Stimulated activated CD4-positive, alpha-beta T cell treated with anti-CD3 and anti-CD28 coated beads, Interleukin-12 subunit alpha, Interleukin-12 subunit beta, amount 100 ng/mL, for 24 hours (primary cell): ENCODE measurements around the gene USP7.
"Not testable (repeated sequence)": the region's sequence is repeated elsewhere in the genome, so short reads cannot be mapped to it uniquely, and the experiment has no call there.

Experiments
- DNase-seq, 2 experiments: peaks; one replicate each; pipeline ENCODE4 v3.0.0-alpha.2; 2020; ENCODE audit warnings: low read depth in 2 of 2

USP7 gene

DNA sequence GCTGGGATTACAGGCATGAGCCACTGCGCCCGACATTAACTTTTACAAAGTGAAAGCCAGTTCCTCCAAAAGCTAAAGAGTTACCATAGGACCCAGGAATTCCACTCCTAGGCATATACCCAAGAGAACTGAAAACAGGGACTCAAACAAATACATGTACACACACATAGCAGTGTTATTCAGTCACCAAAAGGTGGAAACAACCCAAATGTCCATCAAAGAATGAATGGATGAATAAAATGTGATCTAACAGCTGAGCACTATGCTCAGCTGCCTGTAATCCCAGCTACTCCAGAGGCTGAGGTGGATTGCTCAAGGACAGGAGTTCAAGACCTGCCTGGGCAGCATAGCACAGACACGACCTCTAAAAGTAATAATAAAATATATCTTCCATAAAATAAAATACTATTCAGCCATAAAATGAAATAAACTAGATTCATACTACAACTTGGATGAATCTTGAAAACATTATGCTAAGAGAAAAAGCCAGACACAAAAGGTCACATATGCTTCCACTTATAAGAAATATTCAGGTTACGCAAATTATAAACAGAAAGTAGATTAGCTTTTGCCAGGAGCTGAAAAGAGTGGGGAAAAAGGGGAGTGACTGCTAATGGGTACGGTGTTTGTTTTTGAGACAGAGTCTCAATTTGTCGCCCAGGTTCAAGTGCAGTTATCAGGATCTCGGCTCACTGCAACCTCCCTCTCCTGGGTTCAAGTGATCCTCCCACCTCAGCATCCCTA is 9.3 kb upstream of the USP7 start:
- no peak for DNase-seq

DNA sequence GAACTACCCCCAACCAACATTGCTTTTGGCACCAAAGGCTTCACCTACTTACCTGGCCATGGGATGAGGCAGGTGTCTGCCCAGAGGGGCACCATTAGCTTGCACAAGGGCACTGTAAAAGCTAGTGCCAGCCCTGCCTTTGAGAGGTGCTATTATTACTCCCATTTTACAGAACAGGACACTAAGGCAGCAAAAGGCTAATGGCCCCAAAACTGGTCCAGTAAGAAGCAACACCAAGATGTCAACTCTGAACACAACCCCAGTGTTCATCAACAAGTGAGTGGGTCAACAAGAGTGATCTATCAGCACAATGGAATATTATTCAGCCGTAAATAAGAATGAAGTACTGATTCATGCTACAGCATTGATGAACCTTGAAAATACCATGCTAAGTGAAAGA is 7.7 kb upstream of the USP7 start:
- no peak for DNase-seq

DNA sequence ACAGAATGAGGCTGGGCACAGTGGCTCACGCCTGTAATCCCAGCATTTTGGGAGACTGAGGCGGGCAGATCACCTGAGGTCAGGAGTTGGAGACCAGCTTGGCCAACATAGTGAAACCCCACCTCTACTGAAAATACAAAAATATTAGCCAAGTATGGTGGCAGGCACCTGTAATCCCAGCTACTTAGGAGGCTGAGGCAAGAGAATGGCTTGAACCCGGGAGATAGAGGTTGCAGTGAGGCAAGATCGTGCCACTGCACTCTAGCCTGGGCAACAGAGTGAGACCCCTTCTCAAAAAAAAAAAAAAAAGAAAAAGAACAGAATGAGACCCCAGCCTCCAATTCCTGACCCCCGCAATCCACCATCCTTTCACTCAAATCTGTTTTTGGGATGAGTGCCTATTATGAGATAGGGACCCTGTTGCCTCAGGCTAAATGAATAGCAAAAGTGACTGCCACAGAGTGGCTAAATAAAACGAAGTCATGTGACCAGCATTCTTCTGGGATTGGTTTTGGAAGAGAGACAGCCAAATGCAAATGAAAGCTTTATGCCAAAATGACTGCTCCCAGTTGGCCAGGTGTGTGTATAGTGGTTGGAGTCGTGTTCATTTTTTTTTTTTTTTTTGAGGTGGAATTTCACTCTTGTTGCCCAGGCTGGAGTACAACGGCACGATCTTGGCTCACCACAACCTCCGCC is 5.6 kb upstream of the USP7 start:
- not testable (repeated sequence) for DNase-seq

DNA sequence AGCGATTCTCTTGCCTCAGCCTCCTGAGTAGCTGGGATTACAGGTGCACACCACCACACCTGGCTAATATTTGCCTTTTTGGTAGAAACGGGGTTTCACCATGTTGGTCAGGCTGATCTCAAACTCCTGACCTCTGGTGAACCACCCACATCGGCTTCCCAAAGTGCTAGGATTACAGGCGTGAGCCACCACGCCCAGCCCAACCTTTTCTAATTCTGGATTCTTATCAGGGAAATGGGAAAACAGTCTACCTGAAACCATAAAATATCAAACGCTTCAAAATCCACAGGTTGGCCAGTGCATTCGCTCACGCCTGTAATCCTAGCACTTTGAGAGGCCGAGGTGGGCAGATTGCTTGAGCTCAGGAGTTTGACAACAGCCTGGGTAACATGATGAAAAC is 4.3 kb upstream of the USP7 start:
- not testable (repeated sequence) for DNase-seq

DNA sequence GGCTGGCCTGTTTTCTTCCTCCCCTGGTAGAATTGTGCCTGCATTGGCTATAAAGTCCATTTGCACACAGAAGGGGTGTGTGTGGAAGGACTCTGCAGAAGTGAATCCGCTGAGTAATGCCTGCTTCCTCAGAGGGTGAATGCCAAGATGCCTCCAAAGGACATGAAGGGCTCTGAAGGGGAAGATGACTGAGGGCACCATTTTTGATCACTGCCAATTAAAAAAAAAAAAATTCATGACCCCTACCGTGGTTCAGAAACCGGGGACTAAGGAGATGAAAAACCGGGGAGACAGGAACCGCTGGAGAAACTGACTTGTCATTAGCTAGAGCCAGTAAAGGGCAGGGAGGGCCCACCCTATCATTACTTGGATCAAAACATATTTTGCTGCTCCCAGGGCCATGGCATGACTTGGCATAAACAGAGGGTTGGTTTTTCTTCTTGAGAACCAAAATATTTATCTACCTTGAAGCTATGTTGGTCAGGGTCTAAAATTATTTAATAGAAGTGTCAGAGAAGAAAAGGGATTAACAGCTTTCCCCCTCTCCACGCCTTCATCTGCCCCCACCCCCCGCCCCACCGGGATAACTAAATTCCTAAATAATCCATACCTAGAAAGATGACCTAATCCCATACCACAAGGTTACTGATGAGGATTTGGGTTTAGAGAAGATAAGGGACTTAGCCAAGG is 3.6 kb upstream of the USP7 start:
- DNase-seq = no peak

DNA sequence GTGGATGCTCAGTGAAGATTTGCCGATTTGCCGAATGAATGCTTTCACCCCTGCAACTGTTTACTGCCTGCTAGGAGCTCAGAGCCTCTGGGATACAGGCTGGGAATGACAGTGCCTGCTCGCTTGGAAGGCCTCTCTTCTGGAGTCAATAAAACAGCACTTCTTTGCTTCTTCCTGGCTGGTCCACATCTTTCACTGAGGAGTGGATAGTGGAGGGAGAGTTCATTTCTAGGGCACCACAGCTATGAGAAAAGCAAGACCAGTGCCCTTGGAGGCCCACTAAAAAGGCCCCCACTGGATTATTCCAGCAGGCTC is 3.1 kb upstream of the USP7 start:
- no peak for DNase-seq

DNA sequence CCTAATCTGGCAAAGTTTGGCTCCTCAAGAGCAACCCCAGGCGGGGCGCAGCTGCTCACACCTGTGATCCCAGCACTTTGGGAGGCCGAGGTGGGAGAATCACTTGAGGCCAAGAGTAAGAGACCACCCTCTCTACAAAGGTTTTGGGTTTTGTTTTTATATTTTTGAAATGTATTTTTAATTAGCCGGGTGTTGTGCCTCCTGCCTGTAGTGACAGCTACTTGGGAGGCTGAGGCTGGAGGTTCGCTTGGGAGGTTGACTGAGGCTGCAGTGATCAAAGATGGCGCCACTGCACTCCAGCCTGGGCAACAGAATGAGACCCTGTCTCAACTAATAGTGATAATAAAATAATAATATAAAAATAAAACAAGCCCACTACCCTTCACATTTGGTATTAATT is 756 bp upstream of the USP7 start:
- no peak for DNase-seq

DNA sequence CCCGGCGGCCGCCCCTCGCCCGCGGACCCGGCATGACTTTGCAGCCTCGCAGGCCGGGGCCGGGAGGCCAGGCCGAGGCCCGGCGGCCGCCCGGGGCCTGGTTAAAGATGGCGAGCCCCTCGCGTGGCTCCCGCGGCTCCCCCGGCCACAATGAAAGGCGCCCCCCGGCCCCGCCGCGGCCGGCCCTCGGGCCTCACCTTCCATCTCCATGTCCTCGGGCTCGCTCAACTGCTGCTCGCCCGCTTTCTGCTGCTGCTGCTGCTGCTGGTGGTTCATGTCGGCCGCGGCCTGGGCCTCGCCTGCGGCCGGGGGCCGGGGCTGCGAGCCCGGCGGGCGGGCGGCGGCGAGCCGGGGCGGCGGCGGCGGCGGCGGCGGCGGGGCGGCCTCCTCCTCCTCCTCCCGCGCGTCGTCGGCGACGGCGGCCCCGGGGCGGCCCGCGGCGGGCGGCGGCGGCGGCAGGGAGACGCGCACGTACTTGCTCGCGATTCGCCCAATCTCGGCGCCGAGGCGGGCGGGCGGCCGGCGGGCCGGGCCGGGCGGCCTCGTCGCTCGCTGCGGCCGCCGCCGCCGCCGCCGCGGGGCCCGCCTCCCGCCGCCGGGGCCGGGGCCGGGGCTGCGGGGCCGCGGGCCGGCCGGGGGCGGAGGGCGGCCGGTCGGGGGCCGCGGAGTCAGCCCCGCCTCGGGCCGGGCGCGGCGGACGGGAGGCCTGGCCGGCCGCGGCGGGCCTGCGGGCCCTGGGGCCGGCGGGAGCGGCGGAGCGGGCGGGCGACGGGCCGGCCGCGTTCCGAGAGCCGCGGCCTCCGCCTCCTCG is 491 bp downstream of the USP7 start:
- DNase-seq = no peak

DNA sequence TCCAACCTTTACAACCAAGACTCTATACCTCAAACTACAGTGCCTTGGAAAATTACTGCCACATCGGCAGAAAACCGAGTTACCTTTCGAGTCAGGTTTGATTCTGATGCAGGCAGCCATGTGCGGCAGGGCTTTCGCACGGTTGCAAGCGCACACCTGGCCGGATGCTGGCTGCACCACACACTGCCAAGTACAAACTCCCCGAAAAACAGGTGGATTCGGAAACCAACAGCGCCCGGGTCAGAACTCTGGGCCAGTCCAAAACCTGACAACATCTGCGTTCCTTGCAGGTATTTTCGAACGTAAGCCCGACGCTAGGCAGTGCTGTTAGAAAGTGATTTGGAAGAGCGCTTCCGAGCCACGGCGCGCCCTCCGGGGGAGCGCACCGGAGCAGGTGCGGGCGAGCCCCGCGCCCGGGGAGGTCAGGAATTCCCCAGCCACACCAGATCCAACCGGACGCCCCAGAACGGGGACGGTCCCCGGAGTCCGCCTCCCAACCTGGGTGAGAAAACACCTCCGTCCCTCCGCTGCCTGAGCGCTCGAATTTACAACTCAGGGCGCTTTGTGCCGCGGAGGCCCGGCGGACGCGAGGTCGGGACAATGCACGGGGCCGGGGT is 1.2 kb downstream of the USP7 start:
- peak; percentile 31 to 37 for DNase-seq

DNA sequence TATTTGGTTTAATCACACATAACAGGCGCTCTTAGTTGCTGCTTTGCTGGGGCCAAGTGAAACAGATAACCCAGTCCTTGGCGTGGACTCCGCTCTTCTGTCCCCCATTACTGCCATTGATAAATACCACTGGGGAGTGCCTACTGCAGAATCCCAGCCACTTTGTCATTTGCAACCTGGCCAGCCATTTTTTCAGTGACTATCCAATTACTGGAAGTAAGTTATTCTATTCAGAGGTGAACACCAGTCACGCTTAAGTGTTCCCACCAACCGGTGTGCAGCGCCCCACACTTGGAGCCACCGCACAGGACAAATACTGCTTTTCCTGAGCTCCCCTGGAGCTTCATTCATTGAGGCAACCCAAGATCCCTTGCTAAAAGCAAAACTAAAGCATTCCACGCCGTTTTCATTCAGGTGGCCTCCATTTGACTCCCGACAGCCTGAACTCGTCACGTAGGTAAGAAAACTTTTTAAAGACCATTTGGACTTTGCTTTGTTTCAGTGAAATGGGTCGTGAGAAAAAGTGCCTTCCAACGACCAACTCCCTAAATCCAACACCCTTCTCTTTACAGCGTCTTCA is 1.8 kb downstream of the USP7 start:
- DNase-seq = no peak

DNA sequence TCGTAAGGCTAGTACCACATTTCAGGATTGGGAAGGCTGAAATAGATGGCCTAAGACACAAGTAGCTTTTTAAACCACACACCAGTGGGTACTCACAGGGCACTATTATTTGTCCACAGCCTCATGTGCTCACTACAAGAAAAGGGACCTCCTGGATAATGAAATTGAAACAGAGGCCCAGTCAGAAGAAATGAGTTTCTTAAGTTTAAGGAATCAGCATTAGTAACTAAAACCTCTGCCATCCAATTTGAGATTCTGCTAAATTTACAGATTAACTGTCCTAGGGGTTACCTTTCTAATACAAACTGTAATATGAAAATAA is 3.0 kb downstream of the USP7 start:
- DNase-seq = no peak

DNA sequence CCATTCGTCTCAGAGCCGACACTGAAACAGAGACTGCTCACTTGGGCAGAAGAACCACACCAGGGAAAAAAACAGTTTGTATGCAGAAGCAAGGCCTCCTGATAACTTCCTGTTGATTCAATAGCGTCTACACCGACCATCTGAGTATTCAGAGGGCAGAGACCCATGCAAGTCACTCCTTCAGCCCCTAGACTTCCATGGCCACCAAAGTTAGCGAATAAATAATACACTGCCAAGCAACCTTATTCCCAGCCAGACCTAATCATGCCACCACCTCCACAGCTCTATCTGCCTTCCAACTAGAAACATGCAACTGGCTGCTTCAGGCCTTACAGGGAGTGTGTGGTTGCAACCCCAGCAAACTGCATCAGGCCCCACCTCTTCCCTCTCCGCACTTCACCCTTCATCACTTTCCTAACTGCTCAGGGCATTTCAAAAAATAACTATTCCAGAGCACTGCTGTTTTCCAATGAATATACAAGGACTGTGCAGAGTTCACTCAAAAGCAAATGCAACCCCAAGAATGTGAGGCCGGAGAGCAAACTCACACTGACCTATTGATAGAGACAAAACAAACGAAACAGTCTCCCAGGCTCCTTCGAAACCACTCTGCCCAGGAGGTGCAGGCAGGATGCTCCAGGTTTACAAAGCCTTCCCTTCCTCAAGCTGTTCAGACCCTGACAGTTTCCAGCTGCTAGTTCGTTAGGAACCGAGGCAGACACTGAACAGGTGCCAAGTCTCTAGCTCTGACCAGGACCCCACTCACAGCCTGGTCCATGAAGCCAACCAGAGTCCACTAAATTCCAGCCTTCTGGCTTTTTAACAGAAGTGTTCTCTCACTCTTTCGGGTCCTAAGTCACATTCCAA is 3.6 kb downstream of the USP7 start:
- no peak for DNase-seq

DNA sequence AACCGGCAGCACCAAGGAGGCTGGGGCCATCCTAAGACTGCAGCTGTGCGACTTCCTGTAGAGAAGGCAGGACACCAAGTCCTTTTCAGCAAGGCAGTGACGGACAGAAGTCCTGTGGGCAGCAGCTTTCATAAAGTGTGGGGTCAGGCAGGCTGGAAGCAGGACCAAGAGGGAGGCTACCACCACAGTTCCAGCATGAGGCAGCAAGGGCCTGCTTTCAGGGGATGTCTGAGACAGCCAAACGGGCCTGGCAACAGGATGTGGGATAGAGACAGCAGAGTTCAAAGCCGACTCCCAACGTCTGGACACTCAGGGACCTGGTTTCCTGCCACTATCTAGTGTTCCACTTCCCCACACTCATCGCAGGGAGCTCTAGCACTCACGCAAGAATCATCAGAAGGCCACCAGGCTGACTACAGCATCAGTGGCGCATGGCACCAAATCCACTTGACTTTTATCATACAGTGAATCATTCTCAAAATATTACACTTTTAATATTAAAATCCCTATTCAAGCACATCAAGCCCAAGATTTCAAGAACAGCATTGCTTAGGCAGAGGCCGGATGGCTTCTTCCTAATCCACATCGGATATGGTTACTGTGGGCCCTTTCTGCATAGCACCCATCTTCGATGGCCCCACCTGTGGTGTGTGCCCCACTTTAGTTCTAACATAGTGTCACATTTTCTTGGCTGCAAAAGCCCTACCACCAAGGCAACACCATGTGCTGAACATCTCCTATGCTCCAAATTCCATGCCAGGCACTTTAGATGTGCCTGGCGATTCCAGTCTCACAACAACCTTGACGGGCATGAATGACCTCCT is 5.2 kb downstream of the USP7 start:
- no peak for DNase-seq

DNA sequence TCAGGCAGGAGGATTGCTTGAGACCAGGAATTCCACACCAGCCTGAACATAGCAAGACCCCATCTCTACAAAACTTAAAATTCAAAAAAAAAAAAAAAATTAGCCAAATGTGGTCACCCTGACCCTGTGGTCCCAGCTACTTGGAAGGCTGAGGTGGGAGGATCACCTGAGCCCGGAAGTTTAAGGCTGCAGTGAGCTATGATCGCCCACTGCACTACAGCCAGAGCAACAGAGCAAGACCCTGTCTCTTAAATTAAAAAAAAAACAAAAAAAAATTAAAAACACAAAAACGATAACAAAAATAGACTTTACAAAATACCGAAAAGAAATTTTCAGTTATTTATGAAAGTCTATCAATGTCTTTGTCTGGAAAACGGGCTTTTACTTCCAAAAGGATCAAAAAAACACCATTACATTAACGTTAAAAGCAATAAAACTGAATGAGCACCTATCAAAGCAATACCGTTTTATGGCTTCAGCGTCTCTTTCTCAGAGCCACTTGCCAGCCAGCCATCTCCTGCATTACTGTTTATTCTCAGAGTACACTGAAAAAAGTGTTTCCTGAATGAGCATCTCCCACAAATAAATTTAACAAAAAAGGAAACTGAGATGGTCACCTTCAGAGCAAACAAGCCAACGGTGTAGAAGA is 6.1 kb downstream of the USP7 start:
- DNase-seq = no peak

DNA sequence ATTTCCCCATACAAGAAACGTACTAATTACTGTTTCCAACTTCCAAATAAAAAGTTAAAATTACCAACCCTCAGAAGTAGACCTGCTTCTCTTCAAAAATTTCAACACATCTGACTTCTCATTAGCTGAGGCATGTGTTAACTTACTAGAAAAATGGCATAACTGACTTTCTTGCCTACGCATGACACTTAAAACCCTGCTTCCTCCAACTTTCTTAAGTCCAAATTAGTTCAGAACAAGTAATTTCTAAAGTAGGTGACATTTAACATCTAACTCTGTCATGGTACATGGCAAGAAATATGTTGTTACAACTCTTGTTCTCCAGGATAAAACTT is 6.7 kb downstream of the USP7 start:
- no peak for DNase-seq

DNA sequence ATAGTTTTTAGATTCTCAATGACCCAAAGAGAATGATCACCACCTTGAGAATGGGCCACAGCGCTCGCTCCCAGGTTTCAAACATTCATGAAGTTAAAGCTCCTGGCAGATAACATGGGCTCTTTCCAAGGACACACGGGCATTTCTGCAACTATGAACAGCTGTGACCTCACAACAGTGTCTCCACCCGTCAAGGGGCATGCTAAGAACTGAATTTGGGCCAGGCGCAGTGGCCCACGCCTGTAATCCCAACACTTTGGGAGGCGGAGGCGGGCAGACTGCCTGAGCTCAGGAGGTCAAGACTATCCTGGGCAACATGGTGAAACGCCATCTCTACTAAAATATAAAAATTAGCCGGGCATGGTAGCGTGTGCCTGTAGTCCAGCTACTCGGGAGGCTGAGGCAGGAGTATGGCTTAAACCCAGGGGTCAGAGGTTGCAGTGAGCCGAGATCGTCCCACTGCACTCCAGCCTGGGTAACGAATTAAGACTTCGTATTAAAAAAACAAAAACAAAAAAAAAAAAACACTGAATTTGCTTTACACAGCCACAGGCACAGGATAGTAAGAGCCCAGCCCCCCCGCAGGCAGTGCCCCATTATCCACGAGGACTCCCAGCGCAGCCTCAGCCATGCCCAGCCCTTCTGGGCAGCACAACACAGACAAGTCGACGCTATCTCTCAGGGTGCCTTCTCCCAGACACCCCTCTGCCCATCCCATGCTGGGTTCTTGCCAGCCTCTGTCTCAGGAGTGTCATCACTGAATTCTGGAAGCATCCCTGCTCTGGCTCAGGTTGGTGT is 7.2 kb downstream of the USP7 start:
- DNase-seq = no peak

DNA sequence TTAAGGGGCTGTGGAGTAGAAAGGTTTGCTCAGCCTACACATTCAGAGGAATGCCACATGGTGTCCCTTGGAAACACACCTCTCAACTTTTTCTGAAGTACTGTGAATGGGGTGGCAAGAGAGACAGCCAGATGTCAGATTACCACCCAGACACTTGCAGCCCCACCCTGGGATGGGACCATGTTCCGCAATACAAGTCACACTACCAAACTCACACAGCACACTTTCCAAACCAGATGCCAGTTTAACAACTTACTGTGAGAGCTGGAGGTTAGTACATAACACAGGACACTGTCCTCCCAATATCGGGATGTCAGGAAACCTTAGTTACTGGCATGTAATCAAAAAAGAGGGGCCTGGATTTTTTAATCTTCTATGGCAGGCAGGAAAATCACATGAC is 7.9 kb downstream of the USP7 start:
- no peak for DNase-seq

DNA sequence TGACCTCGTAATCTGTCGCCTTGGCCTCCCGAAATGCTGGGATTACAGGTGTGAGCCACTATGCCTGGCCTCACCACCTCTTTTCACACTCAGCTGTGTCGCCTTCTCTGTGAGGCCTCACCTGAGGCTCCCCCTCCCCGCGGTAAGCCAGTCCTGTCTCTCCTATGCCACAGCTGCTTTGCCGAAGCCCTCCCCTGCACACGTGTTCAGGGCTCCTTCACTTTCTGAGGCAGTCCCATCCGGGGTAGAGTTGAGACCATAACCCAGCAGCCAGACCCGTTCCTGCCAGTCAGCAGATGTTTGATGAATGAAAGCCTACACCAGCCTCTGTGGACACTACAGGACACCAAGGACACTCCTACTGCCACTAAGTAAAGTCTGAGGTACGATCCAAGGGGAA is 10.6 kb downstream of the USP7 start:
- no peak for DNase-seq

DNA sequence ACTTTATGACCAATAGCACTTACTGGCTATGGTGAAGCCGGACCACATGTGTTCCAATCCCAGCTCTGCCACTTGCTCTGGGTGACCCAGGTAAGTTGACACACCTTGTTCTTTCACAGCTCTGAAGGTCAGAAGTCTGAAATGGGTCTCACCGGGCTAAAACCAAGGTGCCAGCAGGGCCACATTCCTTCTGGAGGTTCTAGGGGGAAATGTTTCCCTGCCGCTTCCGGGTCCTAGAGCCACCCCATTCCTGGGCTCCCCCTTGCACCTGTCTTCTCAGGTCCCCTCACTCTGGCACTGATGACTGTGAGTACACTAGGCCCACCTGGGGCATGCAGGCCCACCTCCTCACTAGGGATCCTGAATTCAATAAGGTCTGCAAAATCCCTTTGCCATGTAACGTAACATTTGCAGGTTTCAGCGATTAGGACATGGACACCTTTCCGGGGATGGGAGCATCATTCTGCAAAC is 11.4 kb downstream of the USP7 start:
- DNase-seq = no peak
